Fibroblast of villous mesenchyme (primary cell): ENCODE results near the gene GBP2. TPM values are rescaled to one million over a fixed set of nuclear protein-coding genes. Genes with fewer than 3 reads are reported as not detected.

Experiments used
- DNase-seq: peaks from one replicate; pipeline ENCODE4 v3.0.0-alpha.2; 2010; ENCODE audit warnings: low read depth
- H3K4me3 ChIP-seq: 2 replicates; pipeline ENCODE4 v1.5.1; 2011; ENCODE audit warnings: low read depth, mild to moderate bottlenecking, low read length
- total RNA-seq: library from RNA; depleted of rRNA; stranded (reverse); fragments of >200 nt; gene quantifications from 2 replicates; pipeline ENCODE4 v1.2.3, GENCODE V29; 2012
- TF ChIP-seq, protein P1 (sequence below): IDR thresholded peaks from 2 replicates; pipeline ENCODE4 v1.5.1; 2012; ENCODE audit warnings: low read depth, mild to moderate bottlenecking, low read length; ENCODE audit not compliant: insufficient read depth

The GBP2 gene
- total RNA-seq, 1 donor, result 96.3 TPM

DNA sequence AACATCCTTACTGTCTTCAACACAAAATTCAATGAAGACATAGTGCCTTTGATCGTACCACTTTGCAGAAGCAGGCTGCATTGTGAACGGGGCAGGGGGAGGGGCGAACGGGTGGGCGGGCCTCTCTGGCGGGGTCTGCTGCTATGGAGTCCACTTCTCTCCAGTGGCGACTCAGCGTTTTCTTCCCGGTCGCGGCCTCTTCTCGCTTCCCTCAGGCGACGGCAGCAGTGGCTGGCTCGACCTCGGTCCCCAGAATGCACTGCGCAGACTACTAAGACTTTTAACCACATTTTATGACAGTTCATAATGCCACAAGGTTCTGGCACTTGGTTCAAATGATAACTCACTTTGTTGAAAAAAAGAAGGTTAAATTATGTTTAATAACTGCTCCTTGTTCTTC, 21.2 kb downstream of the GBP2 start:
- no peak overlapping the region for H3K4me3 ChIP-seq
- no peak for DNase-seq
- TF ChIP-seq, protein P1, sequence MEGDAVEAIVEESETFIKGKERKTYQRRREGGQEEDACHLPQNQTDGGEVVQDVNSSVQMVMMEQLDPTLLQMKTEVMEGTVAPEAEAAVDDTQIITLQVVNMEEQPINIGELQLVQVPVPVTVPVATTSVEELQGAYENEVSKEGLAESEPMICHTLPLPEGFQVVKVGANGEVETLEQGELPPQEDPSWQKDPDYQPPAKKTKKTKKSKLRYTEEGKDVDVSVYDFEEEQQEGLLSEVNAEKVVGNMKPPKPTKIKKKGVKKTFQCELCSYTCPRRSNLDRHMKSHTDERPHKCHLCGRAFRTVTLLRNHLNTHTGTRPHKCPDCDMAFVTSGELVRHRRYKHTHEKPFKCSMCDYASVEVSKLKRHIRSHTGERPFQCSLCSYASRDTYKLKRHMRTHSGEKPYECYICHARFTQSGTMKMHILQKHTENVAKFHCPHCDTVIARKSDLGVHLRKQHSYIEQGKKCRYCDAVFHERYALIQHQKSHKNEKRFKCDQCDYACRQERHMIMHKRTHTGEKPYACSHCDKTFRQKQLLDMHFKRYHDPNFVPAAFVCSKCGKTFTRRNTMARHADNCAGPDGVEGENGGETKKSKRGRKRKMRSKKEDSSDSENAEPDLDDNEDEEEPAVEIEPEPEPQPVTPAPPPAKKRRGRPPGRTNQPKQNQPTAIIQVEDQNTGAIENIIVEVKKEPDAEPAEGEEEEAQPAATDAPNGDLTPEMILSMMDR, result no peak

DNA sequence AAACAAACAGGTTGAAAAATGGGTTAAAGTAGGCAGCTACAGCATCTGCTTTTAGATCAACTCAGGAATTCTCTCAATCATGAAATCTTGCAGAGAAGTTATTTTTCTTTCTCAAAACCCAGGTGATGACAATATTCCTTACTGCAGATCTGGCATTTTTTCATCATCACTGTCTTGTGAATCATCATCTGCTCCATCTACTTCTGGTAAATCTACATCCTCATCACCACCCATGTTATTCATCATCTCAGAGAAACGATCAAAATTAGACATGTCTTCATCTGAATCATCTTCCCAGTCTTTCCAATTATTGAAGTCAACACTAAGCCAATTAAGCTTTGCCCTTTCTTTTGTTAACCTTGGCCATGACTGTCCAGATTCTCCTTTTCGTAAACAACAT, 21.8 kb downstream of the GBP2 start:
- TF ChIP-seq, protein P1, result no peak
- H3K4me3 ChIP-seq, result no peak overlapping the region
- no peak for DNase-seq

DNA sequence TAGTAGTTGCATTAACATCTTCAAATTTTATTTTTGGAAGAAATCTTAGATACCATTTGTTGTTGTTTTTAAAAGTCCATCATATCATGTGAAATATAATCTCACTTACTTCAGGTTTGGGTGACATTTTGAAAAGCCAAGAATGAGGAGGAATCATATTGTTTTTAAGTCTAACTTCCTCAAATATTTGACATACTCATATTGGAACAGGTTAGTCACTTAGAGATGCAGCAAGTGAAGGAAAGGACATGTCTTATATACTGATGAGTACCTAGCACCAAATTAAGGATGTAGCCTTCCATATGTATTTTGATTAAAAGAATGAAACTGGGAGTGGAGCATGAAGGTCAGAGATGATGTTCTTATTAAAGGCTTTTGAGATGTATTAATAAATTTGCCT, 23.9 kb downstream of the GBP2 start:
- TF ChIP-seq, protein P1, result no peak
- no peak overlapping the region for H3K4me3 ChIP-seq
- no peak for DNase-seq

DNA sequence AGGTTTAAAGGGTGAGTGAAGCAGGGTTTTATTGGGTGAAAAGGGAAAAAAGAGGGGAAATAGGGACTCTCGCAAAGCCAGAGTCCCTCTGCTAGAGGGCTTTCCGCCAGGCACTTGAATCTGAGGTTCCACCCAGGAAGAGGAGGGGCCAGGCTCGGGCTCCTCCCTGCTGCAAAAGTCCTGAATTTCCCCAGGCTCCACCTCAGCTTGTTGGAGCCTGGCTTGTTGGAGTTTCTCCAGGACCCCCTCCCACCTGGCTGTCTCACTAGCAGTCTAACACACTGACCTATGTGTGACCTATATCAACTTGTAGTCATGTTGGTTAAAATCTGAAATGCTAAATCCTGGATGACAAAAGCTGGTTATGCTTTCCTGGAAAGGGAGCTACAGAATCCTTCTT, 25.5 kb downstream of the GBP2 start:
- DNase-seq, result no peak
- no peak overlapping the region for H3K4me3 ChIP-seq
- TF ChIP-seq, protein P1, result no peak

DNA sequence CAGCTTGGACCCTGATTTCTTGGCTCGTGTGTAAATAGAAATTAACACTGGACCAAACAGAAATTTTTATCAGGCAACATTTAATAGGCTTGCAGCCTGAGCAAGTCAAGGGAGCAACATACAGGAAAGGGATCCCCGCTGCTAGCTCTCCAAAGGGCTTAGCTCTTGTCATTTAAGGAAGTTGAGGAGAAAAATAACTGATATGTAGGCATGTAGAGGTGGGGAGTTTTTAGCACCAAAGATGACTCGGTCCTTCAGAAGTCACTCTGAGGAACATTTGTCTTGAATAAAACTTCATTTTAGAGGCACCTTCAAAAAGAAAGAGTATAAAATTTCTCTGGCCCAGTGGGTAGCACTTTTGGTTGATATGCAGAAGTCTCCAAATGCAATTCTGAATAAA, 27.1 kb downstream of the GBP2 start:
- TF ChIP-seq, protein P1, result no peak
- no peak for DNase-seq
- no peak overlapping the region for H3K4me3 ChIP-seq

DNA sequence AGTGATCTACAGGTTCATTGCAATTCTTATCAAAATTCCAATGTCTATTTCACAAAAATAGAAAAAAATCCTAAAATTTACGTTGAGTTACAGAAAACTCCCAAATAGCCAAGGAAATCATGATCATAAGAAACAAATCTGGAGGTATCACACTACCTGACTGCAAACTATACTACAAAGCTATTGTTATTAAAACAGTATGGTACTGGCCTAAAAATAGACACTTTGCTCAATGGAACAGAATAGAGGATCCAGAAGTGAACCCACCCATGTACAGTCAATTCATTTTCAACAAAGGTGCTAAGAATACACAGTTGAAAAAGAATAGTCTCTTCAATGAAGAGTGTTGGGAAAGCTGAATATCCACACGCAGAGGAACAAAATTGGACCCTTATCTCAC, 30.2 kb downstream of the GBP2 start:
- no peak for DNase-seq
- TF ChIP-seq, protein P1, result no peak

DNA sequence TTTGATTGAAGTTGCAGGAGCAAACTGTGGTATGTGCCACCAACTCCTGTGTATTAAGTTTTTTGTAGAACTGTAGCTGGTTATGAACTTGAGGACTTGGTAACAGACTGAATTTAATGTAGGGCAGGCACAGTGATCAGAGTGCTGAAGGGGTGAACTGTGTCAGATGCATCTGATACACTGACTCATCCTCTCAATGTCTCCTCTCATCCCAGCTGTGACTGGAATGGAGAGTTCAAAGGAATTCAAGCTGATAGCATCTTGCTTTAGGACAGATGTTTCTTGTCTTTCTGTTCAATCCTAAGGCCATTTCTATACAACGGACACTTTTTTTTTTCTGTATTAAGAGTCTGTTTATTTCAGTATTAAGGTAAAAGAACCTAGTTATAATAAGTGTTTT, 36.0 kb downstream of the GBP2 start:
- H3K4me3 ChIP-seq, result no peak overlapping the region
- DNase-seq, result peak; percentile 22
- TF ChIP-seq, protein P1, result no peak

More for the DNA sequence above, 30.2 kb downstream of the GBP2 start:
- H3K4me3 ChIP-seq, result no peak overlapping the region
